ENCODE measurements around the gene SORCS1. TPM values are rescaled to one million over a fixed set of nuclear protein-coding genes. Genes with fewer than 3 reads are reported as not detected.
A peak's percentile ranks its signal among the peaks of the same experiment; 100 is the strongest.
"Not testable (repeated sequence)": the region's sequence is repeated elsewhere in the genome, so short reads cannot be mapped to it uniquely, and the experiment has no call there.

Gene SORCS1
- total RNA-seq, 6 experiments from 2014 or later: 0.04 to 0.16 (median 0.09) TPM; not detected in 2

DNA sequence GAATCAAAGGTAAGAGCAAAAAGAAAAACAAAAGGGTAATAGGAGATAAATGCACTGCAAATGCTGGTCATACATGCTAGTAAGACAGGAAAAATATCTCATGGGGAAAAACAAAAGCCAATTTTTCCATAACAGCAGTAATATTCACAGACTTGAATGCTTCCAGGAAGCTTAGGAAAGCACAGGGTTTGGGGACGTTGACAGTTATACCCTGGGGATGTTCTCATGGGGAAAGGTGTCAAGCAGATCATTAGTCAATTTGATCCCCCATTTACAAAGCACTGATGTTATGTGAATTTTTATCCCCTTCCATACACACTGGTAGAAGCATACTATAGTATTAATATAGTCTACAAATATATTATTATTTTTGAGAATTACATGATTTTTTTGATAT is 232.7 kb downstream of the SORCS1 start:
- DNase-seq (no peak), ATAC-seq (no peak)
- Histone ChIP-seq H3K4me1 (peaks cover 0 to 22% (median 7%) of the 10 kb centered on the region in 4 donors), H3K9me3 (no peaks in the 10 kb centered on the region), H3K27ac (no peak overlapping the region), H3K36me3 (no peaks in the 10 kb centered on the region), H3K27me3 (no peaks in the 10 kb centered on the region), H3K4me3 (no peak overlapping the region)
- intact Hi-C loops (cut with DNase I): no loop called here
- TF ChIP-seq CTCF (IDR thresholded peaks at IDR 0.05): no peak
- TF ChIP-seq POLR2A (IDR thresholded peaks at IDR 0.05): no peak
- WGBS (ENCODE audit: insufficient coverage, low coverage, low lambda C conversion rate, missing lambda C conversion rate): 9% methylated on average over 1 of the region's 1 CpG

DNA sequence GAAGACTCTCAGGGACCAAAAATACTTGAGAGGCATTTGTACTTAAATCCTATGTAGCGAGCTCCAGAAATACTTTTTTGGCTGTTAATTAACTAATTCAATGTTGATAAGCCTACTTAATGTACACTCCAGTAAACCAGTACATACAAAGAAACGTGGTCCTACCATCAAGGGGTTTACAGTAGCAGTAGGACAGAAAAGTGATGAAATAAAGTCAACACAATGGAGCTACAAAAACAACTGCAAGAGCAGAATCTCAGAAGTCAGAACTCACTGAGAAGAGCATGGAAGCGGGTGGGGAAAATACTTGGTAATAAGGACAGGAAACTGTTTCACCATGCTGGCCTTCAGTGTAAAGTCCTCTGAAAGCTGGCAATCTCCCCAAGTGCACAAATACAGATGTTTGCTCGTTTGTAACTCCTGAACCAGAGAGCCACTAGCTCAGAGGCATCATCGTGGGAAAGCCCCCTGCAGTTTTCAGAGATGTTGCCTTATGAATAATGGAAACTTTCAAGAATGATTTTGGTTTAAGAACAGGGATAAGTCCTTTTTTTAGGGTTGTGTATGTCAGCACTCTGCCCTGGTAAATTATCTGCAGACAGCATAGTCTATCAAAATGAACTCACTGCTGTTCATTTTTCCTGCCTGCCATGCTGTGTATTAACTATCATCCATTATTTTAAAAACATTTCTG is 233.2 kb downstream of the SORCS1 start:
- Histone ChIP-seq H3K4me3 (no peak overlapping the region), H3K27me3 (no peaks in the 10 kb centered on the region), H3K36me3 (no peaks in the 10 kb centered on the region), H3K9me3 (no peaks in the 10 kb centered on the region), H3K4me1 (peaks cover 0 to 22% (median 7%) of the 10 kb centered on the region in 4 donors), H3K27ac (peak overlapping the region in 2 of 3 donors; percentile 12 to 24)
- peak; percentile 96 to 99 (median 97) for ATAC-seq
- intact Hi-C loops (cut with DNase I): no loop called here
- 15% methylated on average over 5 of the region's 5 CpGs for WGBS (ENCODE audit: insufficient coverage, low coverage, low lambda C conversion rate, missing lambda C conversion rate)
- TF ChIP-seq CTCF (IDR thresholded peaks at IDR 0.05) (no peak), POLR2A (IDR thresholded peaks at IDR 0.05) (no peak)
- DNase-seq: peak in 1 of 3 donors; percentile 78

GRCh38 chr10:106930751-106931150 is 233.8 kb downstream of the SORCS1 start:
- intact Hi-C loops (cut with DNase I): no loop called here
- Histone ChIP-seq H3K36me3 (no peaks in the 10 kb centered on the region), H3K4me3 (no peak overlapping the region), H3K27me3 (no peaks in the 10 kb centered on the region), H3K27ac (peak overlapping the region in 2 of 3 donors; percentile 12 to 24), H3K9me3 (no peaks in the 10 kb centered on the region), H3K4me1 (peaks cover 0 to 22% (median 7%) of the 10 kb centered on the region in 4 donors)
- TF ChIP-seq CTCF (IDR thresholded peaks at IDR 0.05) (no peak), POLR2A (IDR thresholded peaks at IDR 0.05) (no peak)
- peak in 3 of 4 donors; percentile 12 to 47 (median 19) for ATAC-seq
- 13% methylated on average over 1 of the region's 1 CpG for WGBS (ENCODE audit: insufficient coverage, low coverage, low lambda C conversion rate, missing lambda C conversion rate)
- no peak for DNase-seq

DNA sequence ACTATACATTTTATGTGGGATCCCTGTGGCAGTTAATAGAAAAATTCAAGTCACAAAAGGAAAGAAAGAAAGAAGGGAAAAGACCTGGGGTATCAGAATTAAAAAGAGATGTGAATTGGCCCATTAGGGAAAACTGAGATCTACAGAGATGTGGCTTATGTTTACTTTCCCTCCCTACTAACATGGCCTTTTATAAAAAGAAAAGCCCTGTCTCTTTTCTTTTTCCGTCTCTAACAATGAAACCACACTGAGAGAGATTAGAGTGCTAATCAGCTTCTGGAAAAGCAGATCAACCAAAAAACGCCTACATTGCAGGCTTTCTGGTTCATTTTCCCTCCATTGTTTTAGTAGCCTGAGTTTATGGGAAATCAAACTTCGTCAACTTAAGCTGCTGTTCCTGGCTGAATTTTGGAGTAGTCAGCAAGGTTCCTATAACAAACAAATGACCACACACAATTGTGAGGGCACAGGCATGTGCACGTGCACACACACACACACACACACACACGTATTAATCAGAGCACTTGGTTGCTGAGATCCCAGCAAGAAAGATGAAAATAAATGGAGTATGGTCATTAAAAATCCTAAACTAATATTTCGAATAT is 235.1 kb downstream of the SORCS1 start:
- DNase-seq (no peak), ATAC-seq (no peak)
- 48% methylated on average over 6 of the region's 6 CpGs for WGBS (ENCODE audit: insufficient coverage, low coverage, low lambda C conversion rate, missing lambda C conversion rate)
- Histone ChIP-seq H3K4me3 (no peak overlapping the region), H3K9me3 (no peaks in the 10 kb centered on the region), H3K27me3 (no peaks in the 10 kb centered on the region), H3K36me3 (no peaks in the 10 kb centered on the region), H3K4me1 (peaks cover 0 to 22% (median 7%) of the 10 kb centered on the region in 4 donors), H3K27ac (no peak overlapping the region)
- TF ChIP-seq POLR2A (IDR thresholded peaks at IDR 0.05): no peak
- TF ChIP-seq CTCF (IDR thresholded peaks at IDR 0.05): no peak
- intact Hi-C loops (cut with DNase I): no loop called here

DNA sequence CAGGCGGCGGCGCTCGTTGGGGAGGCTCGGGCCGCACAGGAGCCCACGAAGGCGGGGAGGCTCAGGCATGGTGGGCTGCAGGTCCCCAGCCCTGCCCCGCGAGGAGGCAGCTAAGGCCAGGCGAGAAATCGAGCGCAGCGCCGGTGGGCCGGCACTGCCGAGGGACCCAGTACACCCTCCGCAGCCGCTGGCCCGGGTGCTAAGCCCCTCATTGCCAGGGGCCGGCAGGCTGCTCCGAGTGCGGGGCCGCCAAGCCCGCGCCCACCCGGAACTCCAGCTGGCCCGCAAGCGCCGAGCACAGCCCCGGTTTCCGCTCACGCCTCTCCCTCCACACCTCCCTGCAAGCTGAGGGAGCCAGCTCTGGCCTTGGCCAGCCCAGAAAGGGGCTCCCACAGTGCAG is 236.4 kb downstream of the SORCS1 start:
- H3K4me3 ChIP-seq; DNase-seq; intact Hi-C loops (cut with DNase I); H3K27ac ChIP-seq; H3K36me3 ChIP-seq; ATAC-seq; H3K9me3 ChIP-seq; H3K27me3 ChIP-seq: not testable (repeated sequence)
- H3K4me1 ChIP-seq: peaks cover 0 to 18% (median 7%) of the 10 kb centered on the region in 4 donors
- 95% methylated on average over 8 of the region's 33 CpGs for WGBS (ENCODE audit: insufficient coverage, low coverage, low lambda C conversion rate, missing lambda C conversion rate)

Data from right lobe of liver (tissue), 6 donors.